Glutamatergic neuron (in vitro differentiated cells): Measurements from ENCODE around the gene MACROD2. TPM values are rescaled to one million over a fixed set of nuclear protein-coding genes. Genes with fewer than 3 reads are reported as not detected.

Experiments
- DNase-seq: peaks from one replicate; pipeline ENCODE4 v3.0.0; 2022
- H3K27ac Mint-ChIP-seq: one replicate; pipeline ENCODE4 v1.8.0; 2020; ENCODE audit warnings: mild to moderate bottlenecking, mixed read lengths, inconsistent platforms; ENCODE audit not compliant: unreplicated experiment
- H3K27me3 Mint-ChIP-seq: one replicate; pipeline ENCODE4 v1.8.0; 2020; ENCODE audit warnings: mild to moderate bottlenecking, moderate library complexity, mixed read lengths, inconsistent platforms; ENCODE audit not compliant: unreplicated experiment
- H3K36me3 Mint-ChIP-seq: one replicate; pipeline ENCODE4 v1.8.0; 2020; ENCODE audit warnings: mild to moderate bottlenecking, mixed read lengths, inconsistent platforms; ENCODE audit not compliant: unreplicated experiment
- H3K4me1 Mint-ChIP-seq: one replicate; pipeline ENCODE4 v1.8.0; 2020; ENCODE audit warnings: mild to moderate bottlenecking, low read depth, mixed read lengths, inconsistent platforms; ENCODE audit not compliant: unreplicated experiment
- H3K4me3 Mint-ChIP-seq: one replicate; pipeline ENCODE4 v1.8.0; 2020; ENCODE audit warnings: mild to moderate bottlenecking, mixed read lengths, inconsistent platforms; ENCODE audit not compliant: unreplicated experiment
- H3K9me3 Mint-ChIP-seq: one replicate; pipeline ENCODE4 v1.8.0; 2020; ENCODE audit warnings: mild to moderate bottlenecking, moderate library complexity, mixed read lengths, inconsistent platforms; ENCODE audit not compliant: unreplicated experiment
- CTCF ChIP-seq: fragments of 200-600 bp; sonication (generic); IDR thresholded peaks from one replicate; pipeline ENCODE4 v1.5.0; 2021; ENCODE audit not compliant: partially characterized antibody, unreplicated experiment
- total RNA-seq: library from RNA; stranded (reverse); fragmentation: NEBNext Ultra II Directional; extraction: Animal tissue kit (Norgen Biotek cat#: 25700); gene quantifications from one replicate; pipeline ENCODE4 v1.2.1, GENCODE V29; 2021; ENCODE audit not compliant: unreplicated experiment

The MACROD2 gene
- total RNA-seq, 1 donor from 2014 or later: 8.7 TPM

- Mint-ChIP-seq H3K4me1 (peaks cover 2% of the 10 kb centered on the region), H3K27me3 (no peaks in the 10 kb centered on the region), H3K36me3 (no peaks in the 10 kb centered on the region), H3K4me3 (no peak overlapping the region), H3K27ac (no peak overlapping the region), H3K9me3 (peaks cover 2% of the 10 kb centered on the region)
- no peak for TF ChIP-seq CTCF
- DNase-seq: no peak
Observed at GRCh38 chr20:14885661-14886060, 890.3 kb downstream of the MACROD2 start.

- no peak for TF ChIP-seq CTCF
- Mint-ChIP-seq H3K4me1 (peaks cover 2% of the 10 kb centered on the region), H3K27ac (no peak overlapping the region), H3K9me3 (peaks cover 4% of the 10 kb centered on the region), H3K4me3 (no peak overlapping the region), H3K36me3 (no peaks in the 10 kb centered on the region), H3K27me3 (no peaks in the 10 kb centered on the region)
- no peak for DNase-seq
Observed at GRCh38 chr20:14888134-14888533, 892.8 kb downstream of the MACROD2 start.

GRCh38 chr20:14889496-14890255 is 894.4 kb downstream of the MACROD2 start:
- Mint-ChIP-seq H3K9me3 (peaks cover 4% of the 10 kb centered on the region), H3K36me3 (no peaks in the 10 kb centered on the region), H3K4me1 (peaks cover 2% of the 10 kb centered on the region), H3K27me3 (no peaks in the 10 kb centered on the region), H3K4me3 (no peak overlapping the region), H3K27ac (no peak overlapping the region)
- TF ChIP-seq CTCF: no peak
- DNase-seq: no peak

- Mint-ChIP-seq H3K27me3 (no peaks in the 10 kb centered on the region), H3K4me3 (no peak overlapping the region), H3K9me3 (peaks cover 4% of the 10 kb centered on the region), H3K36me3 (no peaks in the 10 kb centered on the region), H3K4me1 (peaks cover 2% of the 10 kb centered on the region), H3K27ac (no peak overlapping the region)
- no peak for DNase-seq
- TF ChIP-seq CTCF: no peak
Observed at GRCh38 chr20:14890713-14891112, 895.4 kb downstream of the MACROD2 start.

GRCh38 chr20:14892782-14893181 is 897.5 kb downstream of the MACROD2 start:
- no peaks in the 10 kb centered on the region for H3K36me3 Mint-ChIP-seq
- H3K9me3 Mint-ChIP-seq: peaks cover 2% of the 10 kb centered on the region
- no peaks in the 10 kb centered on the region for H3K27me3 Mint-ChIP-seq
- H3K4me1 Mint-ChIP-seq: peaks cover 2% of the 10 kb centered on the region
- no peak overlapping the region for H3K4me3 Mint-ChIP-seq
- H3K27ac Mint-ChIP-seq: no peak overlapping the region
- DNase-seq: no peak
- TF ChIP-seq CTCF: no peak
